Measurements from ENCODE around the gene ARAP2.

Gene ARAP2

GRCh38 chr4:36264207-36264826 is 20.0 kb upstream of the ARAP2 start:
- no peak for DNase-seq

- peak; percentile 97 for DNase-seq
These were observed 16.4 kb upstream of the ARAP2 start for GRCh38 chr4:36260731-36261130.

GRCh38 chr4:36256398-36256891 is 12.1 kb upstream of the ARAP2 start:
- DNase-seq, result no peak

GRCh38 chr4:36255577-36255976 is 11.3 kb upstream of the ARAP2 start:
- no peak for DNase-seq

- DNase-seq, result no peak
These were observed 10.1 kb upstream of the ARAP2 start for GRCh38 chr4:36254371-36254770.

- no peak for DNase-seq
These were observed 7.7 kb upstream of the ARAP2 start for GRCh38 chr4:36251983-36252382.

GRCh38 chr4:36249610-36250009 is 5.3 kb upstream of the ARAP2 start:
- DNase-seq, result no peak

GRCh38 chr4:36243355-36244256 is 708 bp downstream of the ARAP2 start:
- DNase-seq, result no peak

- no peak for DNase-seq
These were observed 1.5 kb downstream of the ARAP2 start for GRCh38 chr4:36242629-36243354.

GRCh38 chr4:36241771-36242170 is 2.5 kb downstream of the ARAP2 start:
- no peak for DNase-seq

GRCh38 chr4:36237366-36238313 is 6.7 kb downstream of the ARAP2 start:
- DNase-seq, result no peak

GRCh38 chr4:36236159-36236558 is 8.2 kb downstream of the ARAP2 start:
- DNase-seq, result no peak

- no peak for DNase-seq
These were observed 9.0 kb downstream of the ARAP2 start for GRCh38 chr4:36235306-36235705.

- no peak for DNase-seq
These were observed 10.6 kb downstream of the ARAP2 start for GRCh38 chr4:36233567-36234266.

GRCh38 chr4:36230534-36230933 is 13.8 kb downstream of the ARAP2 start:
- no peak for DNase-seq

- no peak for DNase-seq
These were observed 16.4 kb downstream of the ARAP2 start for GRCh38 chr4:36227913-36228312.

- peak; percentile 77 for DNase-seq
These were observed 17.7 kb downstream of the ARAP2 start for GRCh38 chr4:36226430-36227227.

- DNase-seq, result no peak
These were observed 19.1 kb downstream of the ARAP2 start for GRCh38 chr4:36224972-36225903.

- DNase-seq, result no peak
These were observed 21.6 kb downstream of the ARAP2 start for GRCh38 chr4:36222702-36223101.

GRCh38 chr4:36220776-36221175 is 23.5 kb downstream of the ARAP2 start:
- DNase-seq, result no peak

Measured in NCI-H446 treated with DMSO at 0.1 percent for 48 hours (cell line).